RPMI7951 (cell line): ENCODE measurements around the gene SLC35E4. TPM values are rescaled to one million over a fixed set of nuclear protein-coding genes. Genes with fewer than 3 reads are reported as not detected.
A peak's percentile ranks its signal among the peaks of the same experiment; 100 is the strongest.
"Not testable (repeated sequence)": the region's sequence is repeated elsewhere in the genome, so short reads cannot be mapped to it uniquely, and the experiment has no call there.

Source experiments
- DNase-seq: peaks from one replicate; pipeline ENCODE4 v3.0.0-alpha.2; 2012; ENCODE audit warnings: low read depth
- total RNA-seq: library from RNA; depleted of rRNA; stranded (reverse); fragments of >200 nt; shearing (Covaris generic); gene quantifications from 2 replicates; pipeline ENCODE4 v1.2.3, GENCODE V29; 2014; rRNA removed

SLC35E4 gene
- 8.2 and 12.9 TPM in 2 replicates for total RNA-seq

- peak; percentile 88 for DNase-seq
These were observed at the start of gene SLC35E4 for GRCh38 chr22:30635273-30636225. TSS of gene SLC35E4 (plus strand) at chr22:30635781. CDS start at chr22:30636451, 670 bp downstream.

- DNase-seq = no peak
These were observed 49.2 kb upstream of the SLC35E4 start for GRCh38 chr22:30586414-30586813.

- peak; percentile 14 for DNase-seq
These were observed 44.4 kb upstream of the SLC35E4 start for GRCh38 chr22:30591191-30591587.

GRCh38 chr22:30591588-30592359 is 43.8 kb upstream of the SLC35E4 start, which contains the start of gene PES1:
TSS of gene PES1 (minus strand) at chr22:30591910. CDS start at chr22:30591833, 77 bp downstream.
- DNase-seq = peak; percentile 98

GRCh38 chr22:30592360-30592713 is 43.2 kb upstream of the SLC35E4 start:
- not testable (repeated sequence) for DNase-seq

GRCh38 chr22:30596199-30596598 is 39.4 kb upstream of the SLC35E4 start:
- DNase-seq = no peak

- no peak for DNase-seq
These were observed 38.7 kb upstream of the SLC35E4 start for GRCh38 chr22:30596886-30597285.

- no peak for DNase-seq
These were observed 36.6 kb upstream of the SLC35E4 start for GRCh38 chr22:30598986-30599385.

GRCh38 chr22:30600921-30601320 is 34.7 kb upstream of the SLC35E4 start:
- no peak for DNase-seq

- no peak for DNase-seq
These were observed 34.1 kb upstream of the SLC35E4 start for GRCh38 chr22:30601464-30601863.

GRCh38 chr22:30602049-30602448 is 33.5 kb upstream of the SLC35E4 start:
- DNase-seq = peak; percentile 34

GRCh38 chr22:30603801-30604200 is 31.8 kb upstream of the SLC35E4 start:
- DNase-seq = no peak

- no peak for DNase-seq
These were observed 30.9 kb upstream of the SLC35E4 start for GRCh38 chr22:30604723-30605122.

GRCh38 chr22:30605449-30606110 is 30.0 kb upstream of the SLC35E4 start:
- peak; percentile 53 for DNase-seq

GRCh38 chr22:30606455-30607299 is 28.9 kb upstream of the SLC35E4 start, which contains the start of gene TCN2:
TSS of gene TCN2 (plus strand) at chr22:30607174. CDS start at chr22:30607332, 158 bp downstream.
- DNase-seq = peak; percentile 78

- DNase-seq = no peak
These were observed 28.2 kb upstream of the SLC35E4 start for GRCh38 chr22:30607300-30607930.

GRCh38 chr22:30607939-30608338 is 27.6 kb upstream of the SLC35E4 start:
- DNase-seq = no peak

GRCh38 chr22:30609260-30610185 is 26.1 kb upstream of the SLC35E4 start:
- DNase-seq = peak; percentile 88

GRCh38 chr22:30610299-30610698 is 25.3 kb upstream of the SLC35E4 start:
- no peak for DNase-seq
